ENCODE results near the gene DCAF7. TPM values are rescaled to one million over a fixed set of nuclear protein-coding genes. Genes with fewer than 3 reads are reported as not detected.

Gene DCAF7
- polyA plus RNA-seq, 6 donors from 2014 or later: 58.6 to 88.5 (median 79.1) TPM

DNA sequence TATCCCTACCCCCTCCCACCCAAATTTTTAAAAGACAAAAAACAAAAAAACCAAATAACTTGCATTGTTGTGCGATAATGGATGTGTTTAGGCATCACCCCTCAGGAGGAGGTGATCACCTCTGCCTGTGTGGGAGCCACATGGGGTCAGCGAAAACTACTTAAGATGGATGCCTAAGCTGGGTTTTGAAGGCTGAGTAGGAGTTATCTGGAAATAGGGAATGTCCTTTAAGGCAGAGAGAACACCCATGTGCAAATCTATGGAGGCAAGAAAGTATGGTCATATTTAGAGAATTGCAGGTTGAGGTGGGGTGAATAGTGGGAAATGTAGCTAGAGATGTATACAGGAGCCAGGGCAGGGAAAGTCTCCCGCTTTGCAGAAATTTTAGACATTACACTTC lies 44.9 kb downstream of the DCAF7 start:
- ATAC-seq (ENCODE audit: low read depth in 2 of 2) (no peak), DNase-seq (no peak)
- Mint-ChIP-seq H3K4me1 (peaks cover 2 to 5% (median 3%) of the 10 kb centered on the region in 3 donors), H3K27ac (peak overlapping the region in 1 of 6 donors; percentile 65), H3K27me3 (no peaks in the 10 kb centered on the region), H3K4me3 (peak overlapping the region in 1 of 8 donors; percentile 8), H3K36me3 (peaks cover 3 to 13% of the 10 kb centered on the region in 2 donors), H3K9me3 (no peaks in the 10 kb centered on the region)

DNA sequence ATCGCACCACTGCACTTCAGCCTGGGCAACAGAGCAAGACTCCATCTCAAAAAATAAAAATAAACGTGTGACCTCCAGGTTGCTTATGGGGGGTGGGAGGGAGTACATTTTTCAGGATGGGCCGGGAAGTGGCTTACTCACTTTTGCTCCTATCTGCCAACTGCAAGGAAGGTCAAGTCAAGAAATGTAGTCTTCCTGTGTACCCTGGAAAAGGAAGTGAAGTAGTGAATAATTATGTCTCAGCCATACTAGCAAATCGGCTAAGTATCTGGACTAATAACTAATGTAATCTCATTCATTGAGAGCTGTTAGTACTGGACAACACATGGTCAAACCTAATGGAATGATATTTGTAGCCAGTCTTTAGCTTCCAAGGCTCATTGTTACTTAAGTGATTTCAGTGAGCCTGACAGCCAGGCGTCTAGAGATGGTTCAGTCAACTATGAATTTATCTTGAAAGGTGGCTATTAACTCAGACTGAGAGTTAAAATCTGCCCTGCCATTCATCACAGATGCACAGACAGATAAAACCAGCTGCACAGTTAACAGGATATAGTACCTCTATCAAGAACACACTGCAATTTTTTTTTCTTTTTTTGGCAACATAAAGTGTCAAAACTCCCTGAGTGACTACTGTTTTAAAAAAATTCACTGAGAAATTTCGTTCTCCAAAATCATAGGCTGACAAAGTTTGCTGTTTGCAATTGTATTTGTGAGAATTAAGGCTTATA lies 46.7 kb downstream of the DCAF7 start:
- no peaks in the 10 kb centered on the region for H3K27me3 Mint-ChIP-seq
- ATAC-seq (ENCODE audit: low read depth in 2 of 2): no peak
- no peaks in the 10 kb centered on the region for H3K36me3 Mint-ChIP-seq
- no peaks in the 10 kb centered on the region for H3K9me3 Mint-ChIP-seq
- H3K4me1 Mint-ChIP-seq: peaks cover 13 to 18% (median 17%) of the 10 kb centered on the region in 3 donors
- no peak overlapping the region for H3K4me3 Mint-ChIP-seq
- H3K27ac Mint-ChIP-seq: no peak overlapping the region
- DNase-seq: no peak

DNA sequence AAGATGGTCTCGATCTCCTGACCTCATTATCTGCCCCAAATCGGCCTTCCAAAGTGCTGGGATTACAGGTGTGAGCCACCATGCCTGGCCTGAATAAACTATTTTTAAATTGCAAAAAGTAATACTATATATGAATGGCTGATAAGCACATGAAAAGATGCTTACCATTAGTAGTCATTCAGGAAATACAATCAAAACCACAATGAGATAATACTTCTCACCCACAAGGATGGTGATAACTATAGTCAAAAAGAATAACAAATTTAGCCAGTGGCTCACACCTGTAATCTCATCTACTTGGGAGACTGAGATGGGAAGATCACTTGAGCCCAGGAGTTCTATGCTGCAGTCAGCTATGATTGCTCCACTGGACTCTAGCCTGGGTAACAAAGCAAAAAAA lies 48.0 kb downstream of the DCAF7 start:
- no peak for ATAC-seq (ENCODE audit: low read depth in 2 of 2)
- H3K4me3 Mint-ChIP-seq: peak overlapping the region in 1 of 8 donors; percentile 79
- peaks cover 13 to 20% (median 17%) of the 10 kb centered on the region in 3 donors for H3K4me1 Mint-ChIP-seq
- no peaks in the 10 kb centered on the region for H3K36me3 Mint-ChIP-seq
- no peak overlapping the region for H3K27ac Mint-ChIP-seq
- H3K27me3 Mint-ChIP-seq: no peaks in the 10 kb centered on the region
- no peak for DNase-seq
- H3K9me3 Mint-ChIP-seq: no peaks in the 10 kb centered on the region

DNA sequence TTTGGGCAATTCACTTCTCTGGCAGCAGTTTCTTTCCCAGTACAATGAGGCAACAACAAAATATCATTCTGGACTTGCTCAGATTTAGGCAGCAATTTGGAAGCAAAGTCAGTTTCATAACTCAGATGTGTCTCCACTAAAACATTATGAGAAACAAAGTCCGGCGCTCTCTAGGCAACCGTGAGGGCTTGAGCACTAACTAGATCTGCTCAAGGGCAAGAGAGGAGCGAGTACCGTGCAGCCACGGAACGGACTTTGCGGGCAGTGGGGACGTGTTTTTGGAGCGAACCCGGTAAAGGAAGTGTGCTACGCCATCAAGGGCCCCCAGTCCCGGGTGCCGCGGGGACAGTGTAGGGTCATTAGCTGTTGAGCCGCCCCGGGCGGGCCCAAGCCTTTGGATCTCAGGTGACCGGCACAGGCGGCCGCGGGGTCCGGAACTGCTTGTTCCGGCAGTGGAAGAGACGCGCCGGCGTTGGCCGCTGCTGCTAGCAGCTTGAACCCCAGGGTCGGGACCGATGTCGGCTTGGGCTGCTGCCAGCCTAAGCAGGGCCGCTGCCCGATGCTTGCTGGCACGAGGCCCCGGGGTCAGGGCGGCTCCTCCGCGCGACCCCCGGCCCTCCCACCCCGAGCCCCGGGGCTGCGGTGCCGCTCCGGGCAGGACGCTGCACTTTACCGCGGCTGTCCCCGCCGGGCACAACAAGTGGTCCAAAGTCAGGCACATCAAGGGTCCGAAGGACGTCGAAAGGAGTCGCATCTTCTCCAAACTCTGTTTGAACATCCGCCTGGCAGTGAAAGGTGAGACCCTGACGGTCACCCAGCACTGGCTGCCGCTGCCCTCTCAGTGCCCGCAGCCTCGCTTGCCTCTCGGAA lies 50.5 kb downstream of the DCAF7 start, which contains the start of gene TACO1:
Gene TACO1 (plus strand): TSS at position 327 of the 870 bp plus-strand sequence. CDS start 189 bp downstream, at position 516.
- Mint-ChIP-seq H3K27me3 (no peaks in the 10 kb centered on the region), H3K9me3 (no peaks in the 10 kb centered on the region), H3K4me3 (peak within 1 kb of the TSS; percentile 88 to 97 (median 94)), H3K4me1 (peaks cover 17 to 22% (median 17%) of the 10 kb centered on the region in 3 donors), H3K36me3 (peaks cover 9 to 12% of the 10 kb centered on the region in 2 donors), H3K27ac (peak within 1 kb of the TSS; percentile 80 to 96 (median 89))
- DNase-seq: peak; percentile 63
- peak; percentile 94 to 95 for ATAC-seq (ENCODE audit: low read depth in 2 of 2)

DNA sequence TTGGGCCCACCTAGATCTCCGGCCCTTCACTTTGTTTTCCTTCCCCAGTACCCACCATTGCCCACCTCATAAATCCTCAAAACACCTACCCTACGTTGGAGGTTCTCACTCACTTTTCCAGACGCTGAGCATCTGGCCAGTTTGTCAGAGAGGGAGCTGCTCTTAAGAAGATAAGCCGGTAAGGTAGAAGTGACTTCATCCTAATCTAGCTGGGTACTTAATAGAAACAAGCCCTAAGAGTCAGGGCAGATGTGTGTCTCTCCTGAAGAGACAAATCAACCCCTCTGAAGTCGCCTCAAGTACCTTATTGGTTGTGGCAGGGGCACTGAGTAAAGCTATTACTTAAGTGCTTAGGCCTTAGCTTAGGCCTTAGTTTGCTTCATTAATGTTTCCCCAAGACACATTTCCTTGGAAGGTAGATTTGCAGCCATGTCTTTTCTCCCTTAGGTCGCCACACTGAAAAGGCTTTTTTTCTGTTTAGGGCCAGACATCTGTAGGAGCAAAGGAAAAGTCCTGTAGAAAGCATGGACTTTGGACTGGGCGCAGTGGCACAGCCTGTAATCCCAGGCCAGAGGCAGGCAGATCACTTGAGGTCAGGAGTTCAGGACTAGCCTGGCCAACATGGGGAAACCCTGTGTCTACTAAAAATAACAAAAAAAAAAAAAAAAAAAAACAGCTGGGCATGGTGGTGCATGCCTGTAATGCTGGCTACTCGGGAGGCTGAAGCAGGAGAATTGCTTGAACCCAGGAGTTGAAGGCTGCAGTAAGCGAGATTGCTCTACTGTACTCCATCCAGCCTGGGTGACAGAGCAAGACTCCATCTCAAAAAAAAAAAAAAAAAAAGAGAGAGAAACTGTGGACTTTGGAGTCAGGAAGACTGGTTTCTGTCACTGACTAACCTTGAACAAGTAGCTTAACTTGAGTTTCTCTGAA lies 51.4 kb downstream of the DCAF7 start:
- Mint-ChIP-seq H3K9me3 (no peaks in the 10 kb centered on the region), H3K4me1 (peaks cover 17 to 24% (median 17%) of the 10 kb centered on the region in 3 donors), H3K27me3 (no peaks in the 10 kb centered on the region), H3K36me3 (peaks cover 12 to 17% of the 10 kb centered on the region in 2 donors), H3K4me3 (peak overlapping the region; percentile 88 to 97 (median 94)), H3K27ac (peak overlapping the region in 5 of 6 donors; percentile 74 to 96 (median 89))
- no peak for ATAC-seq (ENCODE audit: low read depth in 2 of 2)
- DNase-seq: no peak

DNA sequence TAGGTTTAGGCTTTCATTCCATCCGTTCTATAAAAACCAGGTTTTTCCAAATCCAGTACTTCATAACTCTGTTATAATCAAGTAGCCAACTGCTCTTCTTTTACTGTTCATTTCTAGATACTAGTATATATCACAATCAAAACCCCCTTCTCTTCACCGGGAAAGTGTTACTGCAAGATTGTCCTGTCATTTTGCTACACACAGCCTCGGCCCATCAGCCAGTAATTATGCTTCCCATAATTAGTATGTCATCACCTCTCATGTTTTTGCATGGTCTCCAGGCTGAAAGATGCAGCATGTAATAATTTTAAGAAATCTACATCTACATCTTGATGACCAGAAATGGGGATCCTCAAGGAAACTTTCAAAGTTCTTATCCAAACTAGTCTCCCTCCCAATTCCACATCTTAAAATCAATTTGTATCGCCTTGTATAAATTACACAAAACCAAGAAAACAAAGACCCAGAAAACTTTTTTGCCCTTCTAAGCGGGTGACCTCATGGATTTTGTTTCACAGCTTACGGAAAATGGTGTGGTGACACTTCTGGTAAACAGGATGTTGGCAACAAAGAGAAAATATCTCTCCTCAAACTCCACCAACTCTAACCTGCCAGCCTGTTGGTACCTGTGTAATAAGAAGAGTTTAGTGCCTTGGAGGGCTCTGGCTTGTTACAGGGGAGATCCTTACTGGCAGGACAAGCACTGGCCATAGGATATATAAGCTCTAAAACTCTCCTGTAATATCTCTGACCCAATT lies 59.7 kb downstream of the DCAF7 start:
- Mint-ChIP-seq H3K36me3 (peaks cover 13 to 21% of the 10 kb centered on the region in 2 donors), H3K4me1 (peaks cover 0 to 9% (median 2%) of the 10 kb centered on the region in 3 donors), H3K4me3 (no peak overlapping the region), H3K27ac (peak overlapping the region in 1 of 6 donors; percentile 47), H3K9me3 (no peaks in the 10 kb centered on the region), H3K27me3 (no peaks in the 10 kb centered on the region)
- no peak for ATAC-seq (ENCODE audit: low read depth in 2 of 2)
- no peak for DNase-seq

DNA sequence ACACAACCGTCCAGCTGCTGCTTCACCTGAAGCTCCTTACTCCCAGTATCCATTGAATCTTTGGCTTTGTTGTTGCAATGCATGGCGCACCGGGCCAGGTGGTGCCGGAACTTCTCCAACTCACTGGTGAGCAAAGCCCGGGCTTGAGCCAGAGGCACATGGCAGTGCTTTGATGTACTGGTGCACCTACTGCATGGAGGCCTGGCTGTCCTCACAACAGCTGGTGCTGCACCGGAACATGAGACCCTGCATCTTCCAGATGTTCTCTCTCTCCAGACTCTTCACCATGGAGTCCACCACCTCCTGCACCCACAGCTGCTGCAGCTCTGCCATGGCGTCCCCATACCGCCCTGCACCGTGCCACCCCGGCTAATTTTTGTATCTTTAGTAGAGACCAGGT lies 60.6 kb downstream of the DCAF7 start:
- DNase-seq (no peak), ATAC-seq (ENCODE audit: low read depth in 2 of 2) (no peak)
- no peak overlapping the region for H3K4me3 Mint-ChIP-seq
- H3K27ac Mint-ChIP-seq: peak overlapping the region in 2 of 6 donors; percentile 22 to 32
- no peaks in the 10 kb centered on the region for H3K27me3 Mint-ChIP-seq
- H3K4me1 Mint-ChIP-seq: peaks cover 0 to 6% (median 0%) of the 10 kb centered on the region in 3 donors
- no peaks in the 10 kb centered on the region for H3K9me3 Mint-ChIP-seq
- peaks cover 4 to 12% of the 10 kb centered on the region in 2 donors for H3K36me3 Mint-ChIP-seq

DNA sequence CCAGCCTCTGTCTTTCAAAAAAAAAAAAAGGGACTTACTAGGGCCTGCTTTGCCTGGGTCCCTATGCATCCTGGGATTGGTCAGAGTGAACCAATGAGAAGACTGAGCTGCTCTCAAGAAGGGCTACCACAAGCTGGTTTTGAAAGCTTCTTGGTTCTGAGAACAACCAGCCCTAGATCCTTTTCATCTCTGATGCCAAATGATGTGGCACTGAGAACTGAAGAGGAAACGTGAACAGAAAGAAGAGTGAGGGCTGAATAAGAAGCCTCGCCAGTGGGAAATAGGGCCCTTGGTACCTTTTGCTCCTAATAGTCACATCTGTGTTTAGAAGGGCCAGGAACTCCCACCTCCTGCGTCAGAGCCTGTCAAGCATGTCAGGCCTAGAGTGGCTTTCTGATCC lies 61.1 kb downstream of the DCAF7 start:
- no peak for DNase-seq
- peaks cover 0 to 10% of the 10 kb centered on the region in 2 donors for H3K36me3 Mint-ChIP-seq
- no peaks in the 10 kb centered on the region for H3K27me3 Mint-ChIP-seq
- H3K27ac Mint-ChIP-seq: peak overlapping the region in 1 of 6 donors; percentile 20
- H3K4me1 Mint-ChIP-seq: peaks cover 0 to 5% (median 0%) of the 10 kb centered on the region in 3 donors
- ATAC-seq (ENCODE audit: low read depth in 2 of 2): no peak
- no peaks in the 10 kb centered on the region for H3K9me3 Mint-ChIP-seq
- no peak overlapping the region for H3K4me3 Mint-ChIP-seq

DNA sequence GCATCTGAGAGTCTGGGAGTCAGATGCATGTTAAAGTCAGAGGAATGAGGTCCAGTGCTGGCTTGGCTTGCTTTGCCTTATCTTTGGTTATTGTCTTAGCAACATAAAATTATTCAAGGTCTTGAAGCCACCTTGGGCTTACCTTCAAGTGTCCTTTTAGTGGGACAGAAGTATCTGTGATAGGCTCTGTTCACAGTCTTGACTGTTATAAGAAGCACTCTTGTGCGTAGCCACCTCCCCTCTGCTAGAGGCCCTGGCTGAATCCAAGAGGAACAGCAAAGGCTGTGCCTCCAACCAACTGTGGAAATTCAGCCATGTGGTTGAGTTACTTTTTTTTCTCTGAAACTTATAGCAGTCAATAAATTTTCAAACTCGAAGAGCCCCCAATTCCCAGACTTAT lies 63.4 kb downstream of the DCAF7 start:
- DNase-seq: no peak
- H3K4me1 Mint-ChIP-seq: peaks cover 0 to 5% (median 0%) of the 10 kb centered on the region in 3 donors
- H3K36me3 Mint-ChIP-seq: peaks cover 0 to 5% of the 10 kb centered on the region in 2 donors
- H3K9me3 Mint-ChIP-seq: no peaks in the 10 kb centered on the region
- H3K4me3 Mint-ChIP-seq: no peak overlapping the region
- no peaks in the 10 kb centered on the region for H3K27me3 Mint-ChIP-seq
- no peak overlapping the region for H3K27ac Mint-ChIP-seq
- no peak for ATAC-seq (ENCODE audit: low read depth in 2 of 2)

DNA sequence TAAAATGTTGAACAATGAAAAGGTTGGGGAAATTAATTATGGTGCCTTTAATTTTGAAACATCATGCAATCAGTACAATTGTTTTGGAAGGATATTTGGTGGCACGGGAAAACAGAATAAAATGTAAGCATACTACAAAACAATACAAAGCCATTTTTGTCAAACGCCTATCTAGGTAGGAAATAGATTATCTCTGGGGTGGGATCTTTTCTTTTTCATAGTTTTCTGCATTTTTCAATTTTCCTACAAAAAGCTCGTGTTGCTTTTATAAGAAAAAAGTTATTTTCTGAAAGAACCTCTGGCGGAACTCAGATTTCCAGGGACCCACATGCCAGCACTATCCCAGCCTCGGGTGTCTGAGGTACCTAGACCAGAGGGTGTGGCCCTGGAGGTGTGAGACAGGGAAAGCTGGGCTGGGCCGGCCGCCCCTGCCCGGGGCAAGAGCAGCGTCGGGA lies 71.0 kb downstream of the DCAF7 start:
- Mint-ChIP-seq H3K27ac (peak overlapping the region in 4 of 6 donors; percentile 31 to 89 (median 58)), H3K9me3 (no peaks in the 10 kb centered on the region), H3K27me3 (no peaks in the 10 kb centered on the region), H3K4me1 (peaks cover 32 to 38% (median 37%) of the 10 kb centered on the region in 3 donors), H3K4me3 (peak overlapping the region; percentile 83 to 98 (median 94)), H3K36me3 (no peaks in the 10 kb centered on the region)
- ATAC-seq (ENCODE audit: low read depth in 2 of 2): no peak
- no peak for DNase-seq

DNA sequence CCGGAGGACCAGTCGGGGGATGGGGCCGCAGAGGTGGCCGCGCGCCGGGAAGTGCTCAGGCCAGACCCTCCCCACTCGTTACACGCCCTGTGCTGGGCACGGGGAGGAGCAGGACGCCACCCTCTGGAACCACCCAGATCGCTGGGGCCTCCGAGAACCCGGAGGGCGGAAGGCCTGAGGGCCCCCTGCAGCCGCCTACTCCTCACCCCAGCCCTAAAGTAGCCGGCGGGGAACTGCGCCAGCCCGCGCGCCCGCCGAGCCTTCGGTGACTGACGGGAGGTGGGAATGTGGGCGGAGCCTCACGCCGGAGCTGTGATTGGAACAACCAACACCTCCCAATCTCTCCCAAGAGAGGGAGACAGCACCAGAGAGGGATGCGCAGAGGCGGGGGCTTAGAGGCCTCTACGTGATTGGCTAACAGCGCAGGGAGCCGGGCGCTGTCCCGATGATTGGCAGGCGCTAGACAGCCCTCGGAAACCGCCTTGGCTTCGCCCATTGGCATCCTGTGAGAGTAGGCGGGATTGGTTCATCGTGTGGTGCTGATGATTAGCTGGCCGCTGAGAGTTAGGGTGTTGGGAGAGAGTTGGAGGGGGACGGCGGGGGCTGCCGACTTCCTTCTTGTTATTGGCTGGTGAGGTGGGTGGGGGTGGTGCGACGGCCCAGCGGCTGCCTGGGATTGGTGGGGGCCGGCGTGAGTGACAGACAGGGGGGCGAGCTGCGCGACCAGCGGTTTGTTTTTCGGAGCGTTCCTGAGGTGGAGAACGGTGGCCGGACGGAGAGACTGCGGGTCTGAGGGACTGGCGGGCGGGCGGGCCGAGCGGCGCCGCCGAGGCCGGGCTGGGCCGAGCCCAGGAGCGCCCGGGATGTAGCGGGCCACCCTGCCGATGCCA lies 71.7 kb downstream of the DCAF7 start, which contains the start of gene MAP3K3:
Gene MAP3K3 (plus strand): TSS at position 734 of the 890 bp plus-strand sequence. CDS start 343 bp downstream, outside the sequence.
- Mint-ChIP-seq H3K4me1 (peaks cover 39 to 44% (median 44%) of the 10 kb centered on the region in 3 donors), H3K27ac (peak within 1 kb of the TSS; percentile 77 to 94 (median 88)), H3K9me3 (no peaks in the 10 kb centered on the region), H3K27me3 (no peaks in the 10 kb centered on the region), H3K4me3 (peak within 1 kb of the TSS; percentile 95 to 99 (median 98)), H3K36me3 (no peaks in the 10 kb centered on the region)
- ATAC-seq (ENCODE audit: low read depth in 2 of 2): peak; percentile 88 to 91
- DNase-seq: peak; percentile 97

All from naive B cell (primary cell).